ELF-1 (cell line): ENCODE measurements around the gene ZCCHC7.
"Not testable (repeated sequence)": the region's sequence is repeated elsewhere in the genome, so short reads cannot be mapped to it uniquely, and the experiment has no call there.

ENCODE experiments used
- DNase-seq: peaks from one replicate; pipeline ENCODE4 v3.0.0-alpha.2; 2016; ENCODE audit warnings: low read depth, low spot score

The ZCCHC7 gene

GRCh38 chr9:37293664-37294524 lies 173.5 kb downstream of the ZCCHC7 start:
- DNase-seq: no peak

GRCh38 chr9:37295178-37295577 lies 174.8 kb downstream of the ZCCHC7 start:
- DNase-seq: no peak

GRCh38 chr9:37295796-37296195 lies 175.4 kb downstream of the ZCCHC7 start:
- DNase-seq: no peak

GRCh38 chr9:37297592-37297991 lies 177.2 kb downstream of the ZCCHC7 start:
- DNase-seq: no peak

GRCh38 chr9:37300620-37301019 lies 180.2 kb downstream of the ZCCHC7 start:
- DNase-seq: no peak

GRCh38 chr9:37301042-37301853 lies 180.9 kb downstream of the ZCCHC7 start:
- no peak for DNase-seq

- no peak for DNase-seq
Measured at GRCh38 chr9:37301854-37302172, 181.4 kb downstream of the ZCCHC7 start.

- DNase-seq: no peak
Measured at GRCh38 chr9:37302277-37302676, 181.9 kb downstream of the ZCCHC7 start.

GRCh38 chr9:37303272-37303671 lies 182.9 kb downstream of the ZCCHC7 start:
- DNase-seq: not testable (repeated sequence)

- peak; percentile 36 for DNase-seq
Measured at GRCh38 chr9:37309136-37309535, 188.8 kb downstream of the ZCCHC7 start.

GRCh38 chr9:37311938-37312708 lies 191.7 kb downstream of the ZCCHC7 start:
- DNase-seq: no peak

GRCh38 chr9:37324261-37324683 lies 203.9 kb downstream of the ZCCHC7 start:
- DNase-seq: no peak

GRCh38 chr9:37324691-37325490 lies 204.5 kb downstream of the ZCCHC7 start:
- no peak for DNase-seq

- no peak for DNase-seq
Measured at GRCh38 chr9:37325778-37326177, 205.4 kb downstream of the ZCCHC7 start.

GRCh38 chr9:37327553-37327952 lies 207.2 kb downstream of the ZCCHC7 start:
- DNase-seq: no peak

- DNase-seq: no peak
Measured at GRCh38 chr9:37328556-37329227, 208.3 kb downstream of the ZCCHC7 start.

- no peak for DNase-seq
Measured at GRCh38 chr9:37329576-37329975, 209.2 kb downstream of the ZCCHC7 start.

GRCh38 chr9:37331871-37332270 lies 211.5 kb downstream of the ZCCHC7 start:
- no peak for DNase-seq

- DNase-seq: no peak
Measured at GRCh38 chr9:37332578-37332977, 212.2 kb downstream of the ZCCHC7 start.

GRCh38 chr9:37333288-37333687 lies 212.9 kb downstream of the ZCCHC7 start:
- no peak for DNase-seq

- no peak for DNase-seq
Measured at GRCh38 chr9:37335238-37335637, 214.9 kb downstream of the ZCCHC7 start.
